Left lobe of liver (tissue), 2 donors: Measurements from ENCODE around the gene IL25. TPM values are rescaled to one million over a fixed set of nuclear protein-coding genes. Genes with fewer than 3 reads are reported as not detected.
"Not testable (repeated sequence)": the region's sequence is repeated elsewhere in the genome, so short reads cannot be mapped to it uniquely, and the experiment has no call there.

Experiments
- ATAC-seq: fragments of 200-7000 bp; cut with Tn5 transposase; one replicate; pipeline ENCODE4 v1.9.1; 2020; ENCODE audit warnings: mild to moderate bottlenecking, moderate library complexity
- DNase-seq: peaks from one replicate; pipeline ENCODE4 v3.0.0-alpha.2; 2020; ENCODE audit warnings: low spot score
- total RNA-seq: library from RNA; stranded (reverse); gene quantifications from one replicate; pipeline ENCODE4 v1.2.1, GENCODE V29; 2021
- donor health status: DM: no; HTN: no; CAD: no; lungs with moderate emphysema.
- donor health status: DM: no; HTN: yes; CAD: no.

IL25 gene
- total RNA-seq, 1 donor from 2014 or later, result not detected

DNA sequence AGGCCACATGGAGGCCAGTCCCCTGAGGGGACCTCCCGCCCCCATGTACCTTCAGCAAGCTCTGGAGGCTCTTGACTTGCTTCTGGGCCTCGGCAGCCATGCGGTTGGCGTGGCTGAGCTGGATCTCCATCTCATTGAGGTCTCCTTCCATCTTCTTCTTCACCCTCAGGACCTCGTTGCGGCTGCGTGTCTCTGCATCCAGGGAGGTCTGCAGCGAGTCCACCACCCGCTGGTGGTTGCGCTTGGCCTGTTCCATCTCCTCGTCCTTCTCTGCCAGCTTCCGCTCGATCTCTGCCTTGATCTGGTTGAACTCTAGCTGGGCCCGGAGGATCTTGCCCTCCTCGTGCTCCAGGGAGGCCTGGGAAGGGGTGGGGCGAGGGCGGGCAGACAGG lies 13.7 kb downstream of the IL25 start:
- ATAC-seq, result not testable (repeated sequence)

DNA sequence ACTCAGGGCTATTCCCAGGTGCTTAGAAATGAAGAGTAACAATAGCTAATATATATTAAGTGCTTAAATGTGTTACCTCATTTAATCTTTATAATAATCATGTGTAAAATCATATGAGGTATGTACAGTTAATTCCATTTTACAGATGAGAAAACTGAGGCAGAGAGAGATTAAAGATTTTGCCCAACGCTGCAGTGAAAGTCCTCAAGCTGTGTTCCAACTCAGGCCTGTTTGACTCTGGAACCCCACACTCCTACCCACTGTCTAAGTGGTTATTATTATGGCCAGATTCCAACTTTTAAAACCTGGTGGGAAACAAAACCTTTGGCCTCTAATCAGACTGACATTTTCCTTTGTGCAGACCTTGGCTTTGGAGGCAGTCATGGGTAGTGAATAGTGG lies 14.4 kb downstream of the IL25 start:
- DNase-seq, result no peak
- ATAC-seq, result no peak

More for the DNA sequence above, 13.7 kb downstream of the IL25 start:
- not testable (repeated sequence) for DNase-seq

DNA sequence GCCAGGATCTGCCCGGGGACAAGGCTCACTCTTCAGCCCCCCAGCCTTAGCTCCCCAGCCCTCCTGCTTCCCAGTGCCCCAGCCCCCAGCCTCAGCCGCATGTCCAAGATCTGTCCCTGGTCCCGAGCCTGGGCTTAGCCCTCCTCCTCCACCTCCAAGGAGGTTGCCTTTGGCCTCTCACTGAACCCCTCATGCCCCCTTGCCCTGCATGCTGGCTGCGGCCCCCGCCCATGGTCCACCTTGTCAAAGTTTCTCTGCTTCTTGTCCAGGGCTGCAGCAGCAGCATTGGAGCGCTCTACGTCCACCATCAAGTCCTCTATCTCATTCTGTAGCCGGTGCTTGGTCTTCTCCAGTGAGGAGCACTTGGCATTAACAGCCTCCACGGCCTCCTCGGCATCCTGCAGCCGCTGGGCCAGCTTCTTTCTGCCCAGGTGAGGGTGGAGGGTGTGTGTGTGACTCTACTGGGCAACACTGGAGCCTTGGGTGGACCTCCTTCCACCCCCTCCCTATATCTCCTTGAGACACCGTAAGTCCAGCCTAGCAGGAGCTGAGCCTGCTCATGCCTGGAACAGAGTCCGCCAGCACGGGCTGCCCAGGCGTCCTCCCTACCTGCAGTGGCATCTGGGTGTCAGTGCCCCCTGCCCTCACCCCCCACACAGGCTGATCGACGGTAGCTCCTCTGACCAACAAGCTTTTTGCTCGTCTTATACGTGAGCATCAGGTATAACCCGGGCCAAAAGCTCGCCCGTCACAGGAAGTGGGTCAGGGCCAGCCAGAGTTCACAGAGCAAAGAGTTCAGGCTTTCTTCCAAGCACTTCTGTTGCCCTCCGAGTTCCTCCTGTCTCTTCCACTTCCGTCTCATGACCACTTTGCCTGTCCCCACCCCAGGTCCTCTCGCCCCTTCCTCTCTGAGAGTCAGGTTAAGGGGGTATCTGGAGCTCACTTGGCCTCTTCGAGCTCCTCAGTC lies 15.6 kb downstream of the IL25 start:
- ATAC-seq (no peak), DNase-seq (no peak)

DNA sequence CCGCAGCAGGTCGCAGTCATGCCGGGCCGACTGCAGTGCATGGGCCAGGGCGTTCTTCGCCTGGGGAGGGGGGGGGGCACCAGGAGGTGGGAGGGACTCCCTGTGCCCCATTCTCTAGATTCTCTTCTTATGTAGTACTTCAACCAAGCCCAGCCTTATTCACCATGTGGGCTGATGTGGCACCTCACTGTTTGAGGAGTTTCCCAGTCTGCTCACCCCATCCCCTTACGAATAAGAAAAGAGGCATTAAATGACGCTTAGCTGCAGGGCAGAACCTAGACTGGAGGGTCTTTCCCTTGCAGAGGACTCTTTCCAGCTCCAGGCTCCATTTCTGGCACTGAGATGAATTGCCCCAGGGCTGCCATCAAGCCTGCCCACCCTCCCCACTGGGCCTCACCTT lies 16.4 kb downstream of the IL25 start:
- no peak for ATAC-seq
- DNase-seq, result no peak

DNA sequence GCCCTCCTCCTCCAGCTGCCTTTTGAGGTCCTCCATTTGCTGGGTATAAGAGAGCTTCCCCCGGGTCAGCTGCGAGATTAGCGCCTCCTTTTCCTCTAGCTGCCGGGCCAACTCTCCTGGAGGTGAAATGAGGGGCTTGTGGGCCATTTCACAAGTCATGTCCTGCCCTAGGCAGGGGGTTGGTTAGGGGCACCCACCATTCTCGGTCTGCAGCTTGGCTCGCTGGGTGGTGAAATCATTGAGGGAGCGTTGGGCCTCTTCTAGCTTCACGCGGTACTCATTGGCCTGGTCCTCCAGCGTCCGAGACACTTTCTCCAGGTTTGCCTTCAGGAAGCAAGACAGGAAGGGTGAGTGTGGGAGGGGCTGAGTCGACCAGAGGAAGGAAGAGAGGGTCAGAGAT lies 16.8 kb downstream of the IL25 start:
- ATAC-seq (no peak), DNase-seq (no peak)

DNA sequence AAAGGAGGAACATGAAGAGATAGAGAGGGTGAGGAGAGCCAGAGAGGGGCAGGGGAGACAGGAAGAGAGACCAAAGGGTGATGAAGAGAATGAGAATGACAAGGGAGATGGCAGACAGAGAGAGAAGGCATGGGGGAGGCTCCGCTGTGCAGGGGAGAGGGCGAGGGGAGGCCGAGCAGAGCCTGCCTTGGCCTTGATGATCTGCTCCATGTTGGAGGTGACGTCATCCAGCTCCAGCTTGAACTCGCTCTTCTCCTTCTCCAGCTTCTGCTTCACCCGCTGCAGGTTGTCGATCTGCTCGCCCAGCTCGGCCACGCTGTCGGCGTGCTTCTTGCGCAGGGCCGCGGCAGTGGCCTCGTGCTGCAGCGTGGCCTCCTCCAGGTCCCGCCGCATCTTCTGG lies 17.3 kb downstream of the IL25 start:
- not testable (repeated sequence) for ATAC-seq, DNase-seq

DNA sequence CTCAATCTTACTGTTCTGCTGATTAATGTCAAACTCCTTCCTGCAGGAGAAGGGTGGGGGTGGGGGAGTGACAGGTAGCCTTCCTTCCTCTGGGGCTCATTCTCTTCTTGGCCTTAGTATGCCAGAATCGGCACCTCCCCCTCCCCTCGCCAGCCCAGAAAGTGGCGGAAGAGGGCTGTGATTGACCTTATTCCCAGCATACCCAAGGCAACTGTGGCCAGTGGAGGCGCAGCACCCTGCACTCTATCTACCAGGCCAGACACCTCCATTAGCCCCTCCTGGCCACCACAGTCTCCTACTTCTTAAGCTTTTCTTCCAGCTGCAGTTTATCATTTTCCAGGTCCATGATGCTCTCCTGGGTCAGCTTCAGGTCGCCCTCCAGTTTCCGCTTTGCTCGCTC lies 20.0 kb downstream of the IL25 start:
- ATAC-seq (no peak), DNase-seq (no peak)

DNA sequence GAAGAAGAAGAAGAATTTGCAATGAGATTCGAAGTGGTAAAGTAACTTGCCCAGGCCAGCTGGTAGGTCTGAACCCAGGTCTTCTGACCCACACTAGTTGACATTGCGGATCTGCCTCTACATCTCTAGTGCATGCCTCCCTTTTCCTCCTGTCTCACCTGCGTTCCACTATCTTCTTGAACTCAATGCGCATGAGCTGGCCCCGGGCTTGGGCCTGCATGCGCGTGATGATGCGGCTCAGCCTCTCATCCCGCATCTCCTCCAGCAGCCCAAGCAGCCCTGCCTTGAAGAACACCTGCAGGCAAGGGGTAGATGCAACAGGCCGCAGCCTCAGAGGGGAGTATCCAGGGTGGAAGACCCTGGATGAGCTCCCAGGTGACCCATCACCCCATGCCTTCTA lies 23.5 kb downstream of the IL25 start:
- ATAC-seq, result no peak

DNA sequence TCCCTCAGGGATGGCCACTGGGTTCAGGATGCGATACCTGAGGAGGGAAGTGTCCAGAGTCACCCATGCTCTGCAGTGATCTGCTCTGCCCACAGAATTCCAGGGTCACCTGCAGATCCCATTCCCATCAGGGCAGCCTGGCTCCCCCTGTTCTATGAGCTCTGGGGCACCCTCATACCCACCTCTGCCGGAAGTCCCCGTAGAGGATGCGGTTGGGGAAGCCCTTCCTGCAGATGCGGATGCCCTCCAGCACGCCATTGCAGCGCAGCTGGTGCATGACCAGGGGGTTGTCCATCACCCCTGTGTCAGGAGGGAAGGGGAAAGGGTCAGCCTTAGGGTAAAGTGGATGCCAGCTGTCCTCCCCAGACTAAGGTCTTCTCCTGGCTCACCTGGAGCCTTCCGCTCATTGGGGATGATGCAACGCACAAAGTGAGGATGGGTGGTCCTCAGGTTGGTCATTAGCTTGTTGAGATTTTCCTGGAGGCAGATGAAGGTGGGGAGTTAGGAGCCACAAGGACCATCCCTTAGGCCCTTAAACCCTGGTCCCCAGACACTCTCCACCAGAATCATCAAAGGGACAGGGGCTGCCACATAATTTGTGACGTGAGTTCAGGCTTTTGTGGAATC lies 24.3 kb downstream of the IL25 start:
- DNase-seq (no peak), ATAC-seq (no peak)

More for the DNA sequence above, 23.5 kb downstream of the IL25 start:
- DNase-seq, result no peak

DNA sequence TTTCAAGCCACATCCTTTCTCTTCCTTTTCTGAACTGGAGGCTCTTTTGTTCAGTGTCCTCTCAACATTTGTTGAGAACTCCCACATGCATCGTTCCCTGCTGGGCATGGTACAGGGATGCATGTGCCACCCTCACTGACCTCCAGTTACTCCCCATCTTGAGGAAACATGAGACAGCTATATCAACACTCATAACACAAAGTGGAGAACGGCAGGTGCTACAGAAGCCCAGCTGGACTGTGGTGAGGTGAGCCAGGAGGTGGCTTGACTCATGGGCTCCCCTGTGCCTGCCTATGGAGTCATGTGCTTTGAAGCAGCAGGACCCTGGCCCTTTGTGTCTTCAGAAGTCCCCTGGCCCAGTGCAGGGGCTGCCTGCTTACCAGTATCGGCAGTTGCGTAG lies 25.7 kb downstream of the IL25 start:
- no peak for ATAC-seq

DNA sequence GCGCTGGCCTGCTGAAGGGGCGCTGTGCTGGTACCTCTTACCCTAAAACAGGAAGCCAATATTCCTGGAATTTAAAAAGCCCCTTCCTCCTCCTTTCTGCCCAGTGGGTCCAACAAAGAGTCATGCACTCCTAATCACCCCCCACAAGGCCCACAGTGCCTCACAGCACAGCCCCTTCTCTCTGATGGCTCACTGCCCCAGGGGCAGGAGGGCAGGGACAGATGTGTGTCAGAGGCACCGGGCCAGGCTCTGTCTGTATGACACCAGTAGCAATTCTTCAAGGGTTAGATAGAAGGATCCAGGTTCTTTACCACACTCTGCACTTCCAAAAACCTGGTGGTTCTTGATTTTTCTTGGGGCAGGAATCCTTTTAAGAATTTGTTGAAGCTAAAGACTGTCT lies 26.5 kb downstream of the IL25 start:
- DNase-seq, result no peak
- ATAC-seq, result no peak

More for the DNA sequence above, 25.7 kb downstream of the IL25 start:
- DNase-seq, result no peak

DNA sequence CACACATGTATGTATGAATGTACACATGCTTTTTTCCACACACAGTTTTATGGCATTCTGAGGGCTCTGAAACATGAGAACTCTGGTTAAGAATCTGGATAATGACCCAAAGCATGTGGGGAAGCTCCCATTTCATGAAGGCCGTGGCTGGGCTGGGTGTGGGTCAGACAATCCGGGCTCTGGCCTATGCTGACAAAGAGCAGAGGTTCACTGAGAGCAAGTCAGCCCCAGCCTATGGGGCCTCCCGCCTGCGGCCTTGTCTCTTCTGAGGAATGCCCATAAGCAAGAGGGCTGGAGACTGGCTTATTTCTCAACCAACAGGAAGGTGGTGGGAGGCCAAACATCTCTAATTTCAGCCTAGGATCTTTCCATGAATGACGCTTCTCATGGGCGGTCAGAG lies 27.0 kb downstream of the IL25 start:
- ATAC-seq (no peak), DNase-seq (no peak)

DNA sequence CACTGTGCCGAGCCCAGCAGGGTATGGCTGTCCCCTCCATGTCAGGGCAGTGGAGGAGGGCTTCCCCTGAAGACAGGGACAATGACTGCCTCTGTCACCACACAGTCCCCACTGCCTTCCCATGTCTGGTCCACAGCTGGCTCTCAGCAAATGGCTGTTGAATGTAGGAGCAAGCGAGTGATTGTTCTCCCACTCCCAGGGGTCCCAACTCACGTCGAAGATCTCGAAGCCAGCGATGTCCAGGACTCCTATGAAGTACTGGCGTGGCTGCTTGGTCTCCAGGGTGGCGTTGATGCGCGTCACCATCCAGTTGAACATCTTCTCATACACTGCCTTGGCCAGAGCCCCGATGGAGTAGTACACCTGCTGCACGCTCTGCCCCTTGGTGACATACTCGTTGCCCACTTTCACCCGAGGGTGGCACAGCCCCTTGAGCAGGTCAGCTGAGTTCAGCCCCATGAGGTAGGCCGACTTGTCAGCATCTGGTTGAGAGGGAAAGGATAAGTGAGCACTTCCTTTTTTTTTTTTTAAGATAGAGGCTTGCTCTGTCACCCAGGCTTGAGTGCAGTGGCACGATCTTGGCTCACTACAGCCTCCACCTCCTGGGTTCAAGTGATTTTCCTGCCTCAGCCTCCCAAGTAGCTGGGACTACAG lies 28.0 kb downstream of the IL25 start:
- not testable (repeated sequence) for DNase-seq, ATAC-seq

DNA sequence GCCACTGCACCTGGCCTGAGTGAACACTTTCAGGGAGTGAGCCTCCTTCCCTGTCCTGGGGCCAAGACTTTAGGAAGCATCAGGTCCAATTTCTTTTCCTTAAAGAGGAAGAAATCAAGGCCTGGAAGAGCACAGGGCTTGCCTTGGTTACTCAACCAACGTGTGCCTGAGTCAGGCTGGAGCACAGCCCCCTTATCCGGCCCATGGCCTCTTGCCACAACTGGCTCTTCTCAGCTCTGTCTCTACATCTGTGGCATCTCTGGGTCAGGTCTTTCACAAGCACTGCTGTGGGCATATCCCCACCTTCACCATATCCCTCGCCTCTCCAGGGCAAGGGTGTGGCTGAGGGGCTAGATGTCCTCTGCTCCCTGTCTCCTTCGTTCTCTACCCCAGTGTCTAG lies 28.7 kb downstream of the IL25 start:
- no peak for DNase-seq
- ATAC-seq, result no peak

DNA sequence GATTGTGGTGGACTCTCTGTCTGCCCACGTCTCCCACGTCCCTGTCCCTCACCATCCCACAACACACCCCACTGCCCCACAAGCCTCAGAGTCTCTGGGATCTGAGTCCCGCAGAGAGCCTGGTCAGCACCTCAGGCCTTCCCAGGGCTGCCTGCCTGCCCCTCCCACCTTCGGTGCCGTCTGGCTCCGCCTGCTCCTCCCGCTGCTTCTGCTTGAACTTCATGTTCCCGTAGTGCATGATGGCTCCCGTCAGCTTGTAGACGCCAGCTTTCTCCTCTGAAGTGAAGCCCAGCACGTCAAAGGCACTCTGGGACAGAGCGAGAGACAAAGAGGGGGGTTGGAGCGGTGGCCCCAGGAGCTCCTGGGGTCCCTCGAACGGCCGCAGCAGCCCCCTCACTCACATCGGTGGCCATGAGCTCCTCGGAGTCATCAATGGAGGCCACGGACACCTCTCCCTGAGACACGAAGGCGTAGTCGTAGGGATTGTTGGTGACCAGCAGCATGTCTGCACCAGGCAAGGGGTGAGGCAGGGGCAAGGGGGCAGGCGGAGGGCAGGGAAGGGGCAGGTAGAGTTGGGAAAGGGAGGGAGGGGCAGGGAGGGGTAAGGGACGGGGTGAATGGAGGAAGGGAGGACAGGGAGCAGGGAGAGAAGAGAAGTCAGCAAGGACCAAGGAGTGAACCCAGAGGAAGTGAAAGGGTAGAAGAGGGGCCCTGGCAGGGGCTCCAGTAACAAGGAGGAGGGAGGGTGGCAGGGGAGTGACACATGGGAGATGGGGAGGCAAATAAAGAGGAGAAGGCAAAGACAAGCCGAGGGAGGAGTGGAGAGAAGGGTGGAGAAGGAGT lies 29.9 kb downstream of the IL25 start:
- DNase-seq (no peak), ATAC-seq (no peak)

DNA sequence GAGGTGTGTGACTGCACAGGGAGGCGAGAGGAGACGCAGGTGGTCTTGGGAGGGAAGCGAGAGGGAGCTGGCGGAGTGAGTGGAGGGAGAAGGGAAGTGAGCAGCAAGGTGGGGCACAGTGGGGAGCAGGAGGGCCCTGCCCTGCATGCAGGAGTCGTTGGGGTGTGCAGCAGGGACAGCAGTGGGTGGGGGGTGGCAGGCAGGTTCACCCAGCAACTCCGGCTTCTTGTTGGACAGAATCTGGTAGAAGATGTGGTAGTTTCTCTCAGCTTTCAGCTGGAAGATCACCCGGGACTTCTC lies 30.5 kb downstream of the IL25 start:
- no peak for ATAC-seq
- no peak for DNase-seq

DNA sequence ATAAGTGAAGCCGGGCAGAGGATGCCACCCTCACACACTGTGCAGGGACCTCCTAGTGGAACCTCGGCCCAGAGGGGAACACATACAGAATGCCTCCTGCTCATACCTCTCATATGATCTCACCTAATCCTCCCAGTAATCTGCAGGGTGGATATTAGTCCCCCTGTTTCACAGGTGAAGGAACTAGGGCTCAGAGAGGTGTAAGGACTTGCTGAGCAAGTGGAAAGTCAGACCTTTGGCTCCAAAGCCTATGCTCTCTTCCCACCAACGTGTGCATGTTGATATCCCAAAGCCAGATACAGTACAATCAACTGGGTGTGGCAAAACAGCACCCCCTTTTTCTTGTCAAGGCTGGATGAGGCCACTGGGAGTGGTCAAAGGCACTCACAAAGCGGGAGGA lies 31.3 kb downstream of the IL25 start:
- ATAC-seq, result no peak
- DNase-seq, result no peak

DNA sequence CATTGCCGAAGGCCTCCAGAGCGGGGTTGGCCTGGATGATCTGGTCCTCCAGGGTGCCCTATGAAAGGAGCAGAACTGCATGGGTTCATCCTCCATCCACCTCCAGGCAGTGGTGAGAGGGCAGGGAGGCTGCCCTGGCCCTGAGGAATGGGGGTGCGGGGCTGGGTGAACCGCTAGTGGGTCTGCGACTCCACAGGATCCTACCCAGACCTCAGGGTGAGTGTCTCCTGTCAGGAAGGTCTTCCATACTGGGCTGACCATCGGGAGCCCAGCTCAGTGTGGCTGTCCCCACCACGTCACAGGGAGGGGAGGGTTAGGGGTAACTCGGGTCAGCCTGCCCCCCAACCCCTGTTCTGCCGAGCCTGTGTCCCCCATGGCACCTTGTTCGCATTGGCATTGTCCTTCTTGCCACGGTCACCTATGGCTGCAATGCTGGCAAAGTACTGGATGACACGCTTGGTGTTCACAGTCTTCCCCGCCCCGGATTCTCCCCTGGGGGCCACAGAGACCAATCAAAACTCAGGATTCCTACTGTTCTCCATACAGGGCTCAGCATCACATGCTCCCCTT lies 31.8 kb downstream of the IL25 start:
- no peak for DNase-seq
- no peak for ATAC-seq

DNA sequence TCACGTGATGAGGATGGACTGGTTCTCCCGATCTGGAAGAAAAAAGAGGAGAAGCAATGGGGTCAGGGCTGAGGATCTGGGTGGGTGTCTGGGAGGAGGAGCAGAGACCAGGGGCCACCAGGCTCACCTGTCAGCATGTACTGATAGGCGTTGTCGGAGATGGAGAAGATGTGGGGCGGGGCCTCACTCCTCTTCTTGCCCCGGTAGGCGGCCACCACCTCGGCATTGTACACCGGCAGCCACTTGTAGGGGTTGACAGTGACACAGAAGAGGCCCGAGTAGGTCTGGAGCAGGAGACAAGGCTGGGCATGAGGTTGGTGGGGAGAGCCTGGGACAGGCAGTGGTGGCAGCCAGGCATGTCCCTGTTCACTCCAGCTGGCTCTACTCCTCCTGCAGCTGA lies 32.5 kb downstream of the IL25 start:
- DNase-seq, result no peak
- no peak for ATAC-seq

DNA sequence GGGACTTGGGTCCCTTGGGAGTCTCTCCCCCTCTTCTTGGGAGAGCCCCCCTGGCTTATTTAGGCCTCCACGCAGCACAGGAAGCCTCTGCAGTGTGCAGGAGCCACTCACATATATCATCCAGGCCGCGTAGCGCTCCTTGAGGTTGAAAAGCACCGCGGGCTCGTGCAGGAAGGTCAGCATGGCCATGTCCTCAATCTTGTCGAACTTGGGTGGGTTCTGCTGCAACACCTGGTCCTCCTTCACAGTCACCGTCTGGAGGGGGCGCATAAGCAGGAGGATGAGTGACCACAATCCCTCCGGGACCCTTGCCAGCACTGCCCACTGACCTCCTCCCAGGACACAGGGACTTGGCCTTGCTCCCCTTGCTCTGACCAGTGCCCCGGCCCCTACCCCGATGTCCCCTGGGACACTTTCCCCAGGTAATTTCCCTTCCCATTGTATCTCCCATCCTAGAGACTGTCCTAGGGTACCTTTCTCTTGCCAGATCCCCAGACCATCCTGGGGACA lies 33.0 kb downstream of the IL25 start:
- DNase-seq, result no peak
- no peak for ATAC-seq
